ENCODE measurements around the gene NABP2. TPM values are rescaled to one million over a fixed set of nuclear protein-coding genes. Genes with fewer than 3 reads are reported as not detected.

NABP2 gene
- polyA plus RNA-seq, 1 of the 3 experiments (the other 2 are of a cell fraction) = 49.3 TPM

DNA sequence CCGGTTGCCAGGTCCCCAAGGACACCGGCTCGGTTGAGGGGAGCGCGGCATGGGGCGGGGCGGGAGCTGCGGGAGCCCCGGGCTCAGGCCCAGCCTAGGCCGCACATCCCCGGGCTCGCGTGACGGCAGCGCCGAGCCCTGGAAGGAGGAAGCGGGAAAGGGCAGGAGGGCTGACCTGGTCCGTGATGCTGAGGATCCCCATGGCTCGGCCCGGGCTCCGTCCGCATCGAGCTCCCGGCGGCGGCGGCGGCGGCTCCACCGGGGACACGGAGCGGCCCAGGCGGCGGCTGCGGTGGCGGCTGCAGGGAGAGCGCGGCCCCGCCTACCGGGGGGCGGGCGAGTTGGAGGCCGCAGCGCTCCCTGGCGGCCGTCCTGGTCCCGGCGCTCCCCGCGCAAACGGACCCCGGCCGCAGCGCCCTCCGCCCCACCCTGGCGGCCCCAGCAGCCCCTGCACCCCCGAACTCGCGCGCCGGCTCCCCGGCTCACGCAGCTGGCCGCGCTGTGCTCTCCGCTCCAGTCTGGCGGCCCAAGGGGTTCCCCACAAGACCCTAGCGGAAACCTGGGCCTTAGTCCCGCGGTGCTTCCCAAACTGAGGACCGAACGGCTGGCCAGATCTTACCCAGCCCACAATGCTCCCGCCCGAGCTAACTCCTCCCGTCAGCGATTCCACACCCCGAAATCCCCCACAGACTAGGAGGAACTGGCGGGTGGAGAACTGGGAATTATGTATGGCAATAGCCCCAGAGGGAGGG lies 34.1 kb downstream of the NABP2 start, which contains the start of gene ANKRD52:
ANKRD52 (minus strand) TSS at position 317 of the 752 bp plus-strand sequence; CDS start at position 202, 115 bp downstream.
- H3K4me3 ChIP-seq (ENCODE audit: low read depth in 2 of 2, low read length in 1 of 2) = peak within 1 kb of the TSS; percentile 90 to 95
- peak within 1 kb of the TSS; percentile 91 for H3K9ac ChIP-seq
- ChIA-PET CTCF (interaction anchor here (0.6 to 5.4 kb wide), 45 partner anchors 9 to 1282 kb away, joined by 3 to 58 read pairs (median 5); partner anchors contain the start of genes CNPY2, COQ10A, RNF41 and SLC39A5), POLR2A (interaction anchor here (0.6 to 2.1 kb wide), 5 partner anchors 9 to 102 kb away, joined by 3 to 12 read pairs (median 4); partner anchors contain the start of genes CNPY2, COQ10A, RNF41 and SMARCC2)
- H3F3A ChIP-seq (replicated peaks; ENCODE audit: insufficient read depth) = peaks cover 45% of the 10 kb centered on the region
- peaks cover 48% of the 10 kb centered on the region for H3K79me2 ChIP-seq (ENCODE audit: insufficient read depth)
- H3K27ac ChIP-seq (ENCODE audit: low read depth in 2 of 2, low read length in 1 of 2) = peak within 1 kb of the TSS; percentile 75 to 92
- peaks cover 23% of the 10 kb centered on the region for H4K20me1 ChIP-seq (ENCODE audit: insufficient read depth)
- H3K4me1 ChIP-seq (ENCODE audit: control insufficient read depth in 1 of 2, insufficient read depth in 2 of 2, low read depth in 1 of 2, low read length in 1 of 2) = peaks cover 15 to 19% of the 10 kb centered on the region in 2 experiments
- peak; percentile 98 for DNase-seq
- peak within 1 kb of the TSS; percentile 97 for H3K4me2 ChIP-seq
- 0% methylated on average over 34 of the region's 78 CpGs for WGBS (ENCODE audit: low lambda C conversion rate)
- H3K9me3 ChIP-seq = no peaks in the 10 kb centered on the region
- H3K9me2 ChIP-seq = no peaks in the 10 kb centered on the region
- H3K27me3 ChIP-seq (ENCODE audit: insufficient read depth) = no peaks in the 10 kb centered on the region
- peak within 1 kb of the TSS; percentile 94 for H2AFZ ChIP-seq (ENCODE audit: low read depth)
- H3K36me3 ChIP-seq (replicated peaks in 1 of 2; ENCODE audit: control insufficient read depth in 1 of 2, insufficient read depth in 2 of 2, low read length in 1 of 2) = peaks cover 30% of the 10 kb centered on the region in 2 experiments
- TF ChIP-seq FOXJ3 (CRISPR knock-in tag; IDR thresholded peaks at IDR 0.05) (no peak), SMC3 (IDR thresholded peaks at IDR 0.05; ENCODE audit: low read depth, low read length) (peak; percentile 46; the same call in 1 of the 2 replicates), GATA2 (CRISPR knock-in tag; IDR thresholded peaks at IDR 0.05) (no peak), GABPA (IDR thresholded peaks at IDR 0.05; ENCODE audit: low read depth) (no peak), YY1 (IDR thresholded peaks at IDR 0.05; ENCODE audit: low read depth) (0 out of 2 replicates have a peak, but pooled peaks have one; percentile 47), FOXM1 (IDR thresholded peaks at IDR 0.05; ENCODE audit: low read depth) (no peak), NRF1 (IDR thresholded peaks at IDR 0.05; ENCODE audit: low read depth, low read length) (no peak), MEF2A (IDR thresholded peaks at IDR 0.05; ENCODE audit: borderline replicate concordance, low read depth) (no peak), SIN3A (IDR thresholded peaks at IDR 0.05; ENCODE audit: borderline replicate concordance, low read depth, low read length) (no peak; the same call in 1 of the 2 replicates), NFIC (IDR thresholded peaks at IDR 0.05; ENCODE audit: borderline replicate concordance) (no peak), JUND (IDR thresholded peaks at IDR 0.05) (no peak), RAD21 (IDR thresholded peaks at IDR 0.05; ENCODE audit: low read length) (peak; percentile 8; the same call in 1 of the 2 replicates), POLR2AphosphoS5 (IDR thresholded peaks at IDR 0.05; ENCODE audit: low read depth, low read length) (peak; percentile 37; the same call in 1 of the 2 replicates), FOSL2 (IDR thresholded peaks at IDR 0.05; ENCODE audit: borderline replicate concordance, low read depth) (no peak), RFX5 (IDR thresholded peaks at IDR 0.05; ENCODE audit: low read length) (no peak), RXRA (IDR thresholded peaks at IDR 0.05; ENCODE audit: borderline replicate concordance, low read depth) (no peak), TAF1 (IDR thresholded peaks at IDR 0.05; ENCODE audit: borderline replicate concordance, low read depth, low read length) (peak; percentile 60; the same call in 1 of the 2 replicates), TEAD4 (IDR thresholded peaks at IDR 0.05; ENCODE audit: borderline replicate concordance, insufficient read depth) (no peak)
- TF ChIP-seq, protein P1, sequence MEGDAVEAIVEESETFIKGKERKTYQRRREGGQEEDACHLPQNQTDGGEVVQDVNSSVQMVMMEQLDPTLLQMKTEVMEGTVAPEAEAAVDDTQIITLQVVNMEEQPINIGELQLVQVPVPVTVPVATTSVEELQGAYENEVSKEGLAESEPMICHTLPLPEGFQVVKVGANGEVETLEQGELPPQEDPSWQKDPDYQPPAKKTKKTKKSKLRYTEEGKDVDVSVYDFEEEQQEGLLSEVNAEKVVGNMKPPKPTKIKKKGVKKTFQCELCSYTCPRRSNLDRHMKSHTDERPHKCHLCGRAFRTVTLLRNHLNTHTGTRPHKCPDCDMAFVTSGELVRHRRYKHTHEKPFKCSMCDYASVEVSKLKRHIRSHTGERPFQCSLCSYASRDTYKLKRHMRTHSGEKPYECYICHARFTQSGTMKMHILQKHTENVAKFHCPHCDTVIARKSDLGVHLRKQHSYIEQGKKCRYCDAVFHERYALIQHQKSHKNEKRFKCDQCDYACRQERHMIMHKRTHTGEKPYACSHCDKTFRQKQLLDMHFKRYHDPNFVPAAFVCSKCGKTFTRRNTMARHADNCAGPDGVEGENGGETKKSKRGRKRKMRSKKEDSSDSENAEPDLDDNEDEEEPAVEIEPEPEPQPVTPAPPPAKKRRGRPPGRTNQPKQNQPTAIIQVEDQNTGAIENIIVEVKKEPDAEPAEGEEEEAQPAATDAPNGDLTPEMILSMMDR (IDR thresholded peaks at IDR 0.05) = peak; percentile 68
- TF ChIP-seq, protein P2, sequence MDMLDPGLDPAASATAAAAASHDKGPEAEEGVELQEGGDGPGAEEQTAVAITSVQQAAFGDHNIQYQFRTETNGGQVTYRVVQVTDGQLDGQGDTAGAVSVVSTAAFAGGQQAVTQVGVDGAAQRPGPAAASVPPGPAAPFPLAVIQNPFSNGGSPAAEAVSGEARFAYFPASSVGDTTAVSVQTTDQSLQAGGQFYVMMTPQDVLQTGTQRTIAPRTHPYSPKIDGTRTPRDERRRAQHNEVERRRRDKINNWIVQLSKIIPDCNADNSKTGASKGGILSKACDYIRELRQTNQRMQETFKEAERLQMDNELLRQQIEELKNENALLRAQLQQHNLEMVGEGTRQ (IDR thresholded peaks at IDR 0.05; ENCODE audit: borderline replicate concordance, low read depth, low read length) = no peak
- TF ChIP-seq, protein P3, sequence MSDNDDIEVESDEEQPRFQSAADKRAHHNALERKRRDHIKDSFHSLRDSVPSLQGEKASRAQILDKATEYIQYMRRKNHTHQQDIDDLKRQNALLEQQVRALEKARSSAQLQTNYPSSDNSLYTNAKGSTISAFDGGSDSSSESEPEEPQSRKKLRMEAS (IDR thresholded peaks at IDR 0.05; ENCODE audit: low read depth) = peak; percentile 32
- TF ChIP-seq, protein P4, sequence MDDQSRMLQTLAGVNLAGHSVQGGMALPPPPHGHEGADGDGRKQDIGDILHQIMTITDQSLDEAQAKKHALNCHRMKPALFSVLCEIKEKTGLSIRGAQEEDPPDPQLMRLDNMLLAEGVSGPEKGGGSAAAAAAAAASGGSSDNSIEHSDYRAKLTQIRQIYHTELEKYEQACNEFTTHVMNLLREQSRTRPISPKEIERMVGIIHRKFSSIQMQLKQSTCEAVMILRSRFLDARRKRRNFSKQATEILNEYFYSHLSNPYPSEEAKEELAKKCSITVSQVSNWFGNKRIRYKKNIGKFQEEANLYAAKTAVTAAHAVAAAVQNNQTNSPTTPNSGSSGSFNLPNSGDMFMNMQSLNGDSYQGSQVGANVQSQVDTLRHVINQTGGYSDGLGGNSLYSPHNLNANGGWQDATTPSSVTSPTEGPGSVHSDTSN (IDR thresholded peaks at IDR 0.05) = 0 out of 2 replicates have a peak, but pooled peaks have one; percentile 4
- TF ChIP-seq, protein P5, sequence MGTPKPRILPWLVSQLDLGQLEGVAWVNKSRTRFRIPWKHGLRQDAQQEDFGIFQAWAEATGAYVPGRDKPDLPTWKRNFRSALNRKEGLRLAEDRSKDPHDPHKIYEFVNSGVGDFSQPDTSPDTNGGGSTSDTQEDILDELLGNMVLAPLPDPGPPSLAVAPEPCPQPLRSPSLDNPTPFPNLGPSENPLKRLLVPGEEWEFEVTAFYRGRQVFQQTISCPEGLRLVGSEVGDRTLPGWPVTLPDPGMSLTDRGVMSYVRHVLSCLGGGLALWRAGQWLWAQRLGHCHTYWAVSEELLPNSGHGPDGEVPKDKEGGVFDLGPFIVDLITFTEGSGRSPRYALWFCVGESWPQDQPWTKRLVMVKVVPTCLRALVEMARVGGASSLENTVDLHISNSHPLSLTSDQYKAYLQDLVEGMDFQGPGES (IDR thresholded peaks at IDR 0.05; ENCODE audit: low read depth, low read length) = no peak
- TF ChIP-seq, protein P6, sequence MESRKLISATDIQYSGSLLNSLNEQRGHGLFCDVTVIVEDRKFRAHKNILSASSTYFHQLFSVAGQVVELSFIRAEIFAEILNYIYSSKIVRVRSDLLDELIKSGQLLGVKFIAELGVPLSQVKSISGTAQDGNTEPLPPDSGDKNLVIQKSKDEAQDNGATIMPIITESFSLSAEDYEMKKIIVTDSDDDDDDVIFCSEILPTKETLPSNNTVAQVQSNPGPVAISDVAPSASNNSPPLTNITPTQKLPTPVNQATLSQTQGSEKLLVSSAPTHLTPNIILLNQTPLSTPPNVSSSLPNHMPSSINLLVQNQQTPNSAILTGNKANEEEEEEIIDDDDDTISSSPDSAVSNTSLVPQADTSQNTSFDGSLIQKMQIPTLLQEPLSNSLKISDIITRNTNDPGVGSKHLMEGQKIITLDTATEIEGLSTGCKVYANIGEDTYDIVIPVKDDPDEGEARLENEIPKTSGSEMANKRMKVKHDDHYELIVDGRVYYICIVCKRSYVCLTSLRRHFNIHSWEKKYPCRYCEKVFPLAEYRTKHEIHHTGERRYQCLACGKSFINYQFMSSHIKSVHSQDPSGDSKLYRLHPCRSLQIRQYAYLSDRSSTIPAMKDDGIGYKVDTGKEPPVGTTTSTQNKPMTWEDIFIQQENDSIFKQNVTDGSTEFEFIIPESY (IDR thresholded peaks at IDR 0.05; ENCODE audit: borderline replicate concordance, low read depth) = no peak
- TF ChIP-seq, protein P7, sequence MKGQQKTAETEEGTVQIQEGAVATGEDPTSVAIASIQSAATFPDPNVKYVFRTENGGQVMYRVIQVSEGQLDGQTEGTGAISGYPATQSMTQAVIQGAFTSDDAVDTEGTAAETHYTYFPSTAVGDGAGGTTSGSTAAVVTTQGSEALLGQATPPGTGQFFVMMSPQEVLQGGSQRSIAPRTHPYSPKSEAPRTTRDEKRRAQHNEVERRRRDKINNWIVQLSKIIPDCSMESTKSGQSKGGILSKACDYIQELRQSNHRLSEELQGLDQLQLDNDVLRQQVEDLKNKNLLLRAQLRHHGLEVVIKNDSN (IDR thresholded peaks at IDR 0.05; ENCODE audit: borderline replicate concordance, low read depth) = no peak

All from SK-N-SH (cell line).